Testis (tissue), 2 donors: Measurements from ENCODE around the gene MGST1.

Experiments used
- POLR2A ChIP-seq: fragments of 450-650 bp; IDR thresholded peaks from one replicate; pipeline ENCODE4 v1.6.1; 2017; ENCODE audit warnings: antibody characterized with exemption, mild to moderate bottlenecking, moderate library complexity
- TF ChIP-seq, protein P1 (sequence below), 3 experiments: fragments of 450-650 bp in 2 of 3; fragments of 200-600 bp in 1 of 3; sonication (generic) in 1 of 3; IDR thresholded peaks; one replicate each; pipeline ENCODE4 v1.5.1; 2016 to 2019; ENCODE audit warnings: antibody characterized with exemption in 3 of 3, mild to moderate bottlenecking in 2 of 3, moderate library complexity in 1 of 3

- TF ChIP-seq, protein P1, sequence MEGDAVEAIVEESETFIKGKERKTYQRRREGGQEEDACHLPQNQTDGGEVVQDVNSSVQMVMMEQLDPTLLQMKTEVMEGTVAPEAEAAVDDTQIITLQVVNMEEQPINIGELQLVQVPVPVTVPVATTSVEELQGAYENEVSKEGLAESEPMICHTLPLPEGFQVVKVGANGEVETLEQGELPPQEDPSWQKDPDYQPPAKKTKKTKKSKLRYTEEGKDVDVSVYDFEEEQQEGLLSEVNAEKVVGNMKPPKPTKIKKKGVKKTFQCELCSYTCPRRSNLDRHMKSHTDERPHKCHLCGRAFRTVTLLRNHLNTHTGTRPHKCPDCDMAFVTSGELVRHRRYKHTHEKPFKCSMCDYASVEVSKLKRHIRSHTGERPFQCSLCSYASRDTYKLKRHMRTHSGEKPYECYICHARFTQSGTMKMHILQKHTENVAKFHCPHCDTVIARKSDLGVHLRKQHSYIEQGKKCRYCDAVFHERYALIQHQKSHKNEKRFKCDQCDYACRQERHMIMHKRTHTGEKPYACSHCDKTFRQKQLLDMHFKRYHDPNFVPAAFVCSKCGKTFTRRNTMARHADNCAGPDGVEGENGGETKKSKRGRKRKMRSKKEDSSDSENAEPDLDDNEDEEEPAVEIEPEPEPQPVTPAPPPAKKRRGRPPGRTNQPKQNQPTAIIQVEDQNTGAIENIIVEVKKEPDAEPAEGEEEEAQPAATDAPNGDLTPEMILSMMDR (IDR thresholded peaks at IDR 0.05): no peak
- no peak for TF ChIP-seq POLR2A
These were observed 5.0 kb downstream of the MGST1 start for GRCh38 chr12:16352481-16352880.
